Adrenal gland (tissue), 5 donors: Measurements from ENCODE around the gene CUX1.

ENCODE experiments used
- POLR2A ChIP-seq, 2 donors: fragments of 450-650 bp; IDR thresholded peaks; one replicate each; pipeline ENCODE4 v1.6.1; 2017; ENCODE audit warnings: antibody characterized with exemption in 2 of 2, mild to moderate bottlenecking in 2 of 2, moderate library complexity in 1 of 2
- TF ChIP-seq, protein P1 (sequence below), 6 experiments: fragments of 450-650 bp in 4 of 6; fragments of 200-600 bp in 2 of 6; sonication (generic) in 1 of 6; IDR thresholded peaks; 1 replicate in 5 of 6; 2 replicates in 1 of 6; pipeline versions ENCODE4 v1.5.1 to v1.8.0; 2016 to 2021; ENCODE audit warnings: antibody characterized with exemption in 6 of 6, mild to moderate bottlenecking in 2 of 6, moderate library complexity in 1 of 6
- donor health status: DM: no; HTN: no; CAD: no.

DNA sequence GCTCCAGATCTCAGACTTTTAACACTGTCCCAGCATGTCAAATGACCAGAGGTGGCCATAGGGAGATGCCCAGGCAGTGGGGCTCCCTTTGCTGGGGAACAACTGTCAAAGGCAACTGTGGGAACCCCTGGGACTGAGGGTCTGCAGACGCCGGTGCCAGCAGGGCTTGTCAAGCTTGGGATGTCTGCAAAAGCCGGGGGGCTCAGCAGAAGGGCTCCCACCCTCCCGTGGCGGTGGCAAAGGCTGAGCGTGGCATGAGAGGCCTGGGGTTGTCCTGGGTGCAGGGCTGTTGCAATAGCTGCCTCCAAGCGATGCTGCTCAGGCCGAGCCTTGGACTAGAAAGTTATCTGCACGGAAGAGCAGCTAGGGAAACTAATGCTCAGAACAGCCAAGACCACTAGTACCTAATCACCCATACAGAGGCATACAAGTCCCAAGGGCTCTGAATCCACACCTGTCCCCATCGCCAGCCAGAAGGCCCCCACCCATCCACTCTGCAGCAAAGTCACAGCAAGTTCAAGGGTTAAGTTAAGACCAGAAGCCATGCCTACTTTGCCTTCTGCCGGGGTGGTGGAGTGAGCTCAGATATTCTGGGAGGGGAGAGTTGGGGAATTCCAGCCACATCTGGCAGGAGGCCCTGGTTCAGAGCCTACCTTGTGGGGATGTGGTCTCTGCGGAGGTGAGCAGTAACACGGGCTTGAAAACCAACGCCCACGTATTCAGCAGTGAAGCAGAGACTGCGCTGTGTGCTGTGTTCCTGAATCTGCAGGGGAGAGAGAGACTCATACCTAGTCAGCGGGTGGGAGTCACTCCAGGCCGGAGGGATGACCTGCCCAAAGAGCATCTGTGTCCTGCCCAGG, 473.9 kb downstream of the CUX1 start:
- TF ChIP-seq, protein P1, sequence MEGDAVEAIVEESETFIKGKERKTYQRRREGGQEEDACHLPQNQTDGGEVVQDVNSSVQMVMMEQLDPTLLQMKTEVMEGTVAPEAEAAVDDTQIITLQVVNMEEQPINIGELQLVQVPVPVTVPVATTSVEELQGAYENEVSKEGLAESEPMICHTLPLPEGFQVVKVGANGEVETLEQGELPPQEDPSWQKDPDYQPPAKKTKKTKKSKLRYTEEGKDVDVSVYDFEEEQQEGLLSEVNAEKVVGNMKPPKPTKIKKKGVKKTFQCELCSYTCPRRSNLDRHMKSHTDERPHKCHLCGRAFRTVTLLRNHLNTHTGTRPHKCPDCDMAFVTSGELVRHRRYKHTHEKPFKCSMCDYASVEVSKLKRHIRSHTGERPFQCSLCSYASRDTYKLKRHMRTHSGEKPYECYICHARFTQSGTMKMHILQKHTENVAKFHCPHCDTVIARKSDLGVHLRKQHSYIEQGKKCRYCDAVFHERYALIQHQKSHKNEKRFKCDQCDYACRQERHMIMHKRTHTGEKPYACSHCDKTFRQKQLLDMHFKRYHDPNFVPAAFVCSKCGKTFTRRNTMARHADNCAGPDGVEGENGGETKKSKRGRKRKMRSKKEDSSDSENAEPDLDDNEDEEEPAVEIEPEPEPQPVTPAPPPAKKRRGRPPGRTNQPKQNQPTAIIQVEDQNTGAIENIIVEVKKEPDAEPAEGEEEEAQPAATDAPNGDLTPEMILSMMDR (IDR thresholded peaks at IDR 0.05): no peak
- TF ChIP-seq POLR2A (IDR thresholded peaks at IDR 0.05): no peak
